ENCODE data around the gene CGNL1. TPM values are rescaled to one million over a fixed set of nuclear protein-coding genes. Genes with fewer than 3 reads are reported as not detected.

The CGNL1 gene
- total RNA-seq, 1 donor from 2014 or later = 3.0 TPM

DNA sequence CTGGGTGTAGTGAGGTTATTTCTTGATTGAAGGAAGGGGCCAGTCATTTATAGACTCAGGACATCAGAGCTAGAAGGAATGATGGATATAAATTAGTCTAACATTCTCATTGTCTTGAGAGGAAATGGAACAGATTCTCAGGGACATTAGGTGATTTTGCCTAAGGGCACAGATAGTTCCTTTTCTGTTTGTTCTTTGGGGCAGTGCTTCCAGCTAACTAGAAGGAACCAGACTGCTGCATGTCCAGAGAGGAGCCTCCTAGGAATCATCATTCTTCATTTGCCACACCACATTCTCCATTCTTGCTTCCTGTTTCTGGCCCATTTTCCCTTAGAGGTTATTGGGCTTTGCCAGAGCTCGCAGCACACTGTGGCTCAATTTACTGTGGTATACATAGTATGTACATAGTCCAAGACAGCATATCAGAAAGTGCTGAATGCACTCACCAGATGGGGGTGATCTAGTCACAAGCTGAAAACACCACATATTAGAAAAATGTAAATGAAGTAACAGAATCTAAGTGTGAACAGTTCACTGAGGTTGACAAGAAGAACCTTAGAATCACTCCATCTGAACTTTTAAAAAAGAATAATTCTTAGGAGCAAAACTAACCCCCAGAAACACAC lies 152.7 kb downstream of the CGNL1 start:
- peaks cover 25% of the 10 kb centered on the region for H3K4me1 ChIP-seq
- H3K9ac ChIP-seq = no peak overlapping the region
- Mint-ChIP-seq H3K36me3 (no peaks in the 10 kb centered on the region), H3K4me3 (no peak overlapping the region), H3K27ac (no peak overlapping the region), H3K27me3 (ENCODE audit: insufficient read depth, low read depth) (peaks cover 11% of the 10 kb centered on the region), H3K9me3 (no peaks in the 10 kb centered on the region), H3K4me1 (peaks cover 43% of the 10 kb centered on the region)
- H4K20me1 ChIP-seq (ENCODE audit: low read depth) = no peaks in the 10 kb centered on the region
- DNase-seq (ENCODE audit: low spot score) = no peak
- H2AFZ ChIP-seq (replicated peaks) = no peak overlapping the region
- no peaks in the 10 kb centered on the region for H3K79me2 ChIP-seq (ENCODE audit: low read depth)
- no peaks in the 10 kb centered on the region for H3K27me3 ChIP-seq
- H3K4me2 ChIP-seq = no peak overlapping the region
- H3F3A ChIP-seq (ENCODE audit: low read depth) = peaks cover 25% of the 10 kb centered on the region
- TF ChIP-seq EZH2phosphoT487 (IDR thresholded peaks at IDR 0.05) = no peak
- no peak for TF ChIP-seq CTCF (IDR thresholded peaks at IDR 0.05)
- TF ChIP-seq EZH2 (IDR thresholded peaks at IDR 0.05) = no peak
- no peak overlapping the region for H3K27ac ChIP-seq
- H3K4me3 ChIP-seq = no peak overlapping the region
- H3K9me3 ChIP-seq (ENCODE audit: low read depth) = no peaks in the 10 kb centered on the region
- H3K36me3 ChIP-seq = no peaks in the 10 kb centered on the region

DNA sequence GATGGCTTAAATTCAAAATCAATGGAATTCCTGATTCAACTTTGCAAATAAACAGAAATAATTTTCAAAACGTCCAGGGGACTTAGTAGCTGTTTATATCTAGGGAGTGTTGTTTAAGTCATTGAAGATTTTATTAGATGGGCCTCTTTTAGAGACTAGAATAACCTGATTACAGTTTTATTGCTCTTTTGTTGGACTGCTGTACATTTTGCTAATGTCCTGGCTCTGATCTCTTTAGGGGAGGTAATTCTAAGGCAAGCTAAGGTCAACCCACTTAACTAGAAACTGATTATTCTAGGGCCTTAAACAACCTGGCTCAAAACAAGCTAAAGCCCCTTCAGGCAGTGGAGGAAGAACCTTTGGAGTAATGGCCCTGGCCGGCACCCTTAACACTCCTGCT lies 153.4 kb downstream of the CGNL1 start:
- no peak for DNase-seq (ENCODE audit: low spot score)
- peaks cover 11% of the 10 kb centered on the region for H3K27me3 Mint-ChIP-seq (ENCODE audit: insufficient read depth, low read depth)
- H3K4me1 Mint-ChIP-seq = peaks cover 47% of the 10 kb centered on the region
- H3K4me3 Mint-ChIP-seq = no peak overlapping the region
- Histone ChIP-seq H3K4me2 (no peak overlapping the region), H3K79me2 (ENCODE audit: low read depth) (no peaks in the 10 kb centered on the region), H3K27ac (no peak overlapping the region), H3K27me3 (no peaks in the 10 kb centered on the region), H4K20me1 (ENCODE audit: low read depth) (no peaks in the 10 kb centered on the region), H3K4me1 (peaks cover 31% of the 10 kb centered on the region), H3K9ac (no peak overlapping the region), H3K9me3 (ENCODE audit: low read depth) (no peaks in the 10 kb centered on the region), H3F3A (ENCODE audit: low read depth) (peaks cover 25% of the 10 kb centered on the region), H2AFZ (replicated peaks) (no peak overlapping the region), H3K36me3 (no peaks in the 10 kb centered on the region), H3K4me3 (no peak overlapping the region)
- H3K9me3 Mint-ChIP-seq = no peaks in the 10 kb centered on the region
- TF ChIP-seq EZH2phosphoT487 (IDR thresholded peaks at IDR 0.05) = no peak
- no peak for TF ChIP-seq CTCF (IDR thresholded peaks at IDR 0.05)
- no peak for TF ChIP-seq EZH2 (IDR thresholded peaks at IDR 0.05)
- no peaks in the 10 kb centered on the region for H3K36me3 Mint-ChIP-seq
- H3K27ac Mint-ChIP-seq = no peak overlapping the region

DNA sequence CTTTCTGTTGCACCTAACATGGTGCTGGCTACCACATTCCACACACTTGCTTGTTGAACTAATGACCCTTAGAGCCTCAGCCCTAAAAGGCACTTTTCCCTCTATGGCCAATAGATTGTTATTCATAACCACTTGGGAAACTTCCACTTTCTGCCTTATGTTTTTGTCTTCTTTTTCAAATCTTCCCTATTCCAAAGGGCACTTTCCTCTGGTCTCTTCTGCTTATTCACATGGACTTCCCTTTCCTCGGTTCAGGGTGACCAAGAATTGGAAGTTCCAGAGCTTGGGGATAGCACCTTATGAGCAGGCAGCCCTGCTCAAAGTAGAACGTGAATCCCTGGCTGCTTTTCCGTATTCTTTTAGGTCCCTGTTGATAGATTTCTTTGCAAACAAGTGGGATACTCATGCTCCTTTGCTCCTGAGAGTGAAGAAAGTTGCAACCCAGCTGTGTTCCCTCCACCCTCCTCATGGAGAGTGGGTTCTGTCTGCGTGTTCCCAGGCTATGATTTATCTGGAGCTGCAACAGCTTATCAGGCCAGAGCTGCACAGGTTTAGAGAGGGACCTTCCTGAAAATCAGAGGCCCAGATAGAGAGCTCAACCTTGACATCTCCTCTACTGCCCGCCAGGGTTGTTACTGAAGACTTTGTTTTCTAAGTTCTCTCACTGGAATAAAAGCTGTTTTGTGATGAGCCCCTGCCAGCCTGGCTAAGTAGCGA lies 156.6 kb downstream of the CGNL1 start:
- Histone ChIP-seq H4K20me1 (ENCODE audit: low read depth) (no peaks in the 10 kb centered on the region), H3K4me2 (no peak overlapping the region), H3K79me2 (ENCODE audit: low read depth) (no peaks in the 10 kb centered on the region), H3K4me1 (peaks cover 45% of the 10 kb centered on the region), H3K9ac (no peak overlapping the region), H3K27me3 (no peaks in the 10 kb centered on the region), H3K4me3 (no peak overlapping the region), H3K36me3 (no peaks in the 10 kb centered on the region), H2AFZ (replicated peaks) (no peak overlapping the region), H3K27ac (no peak overlapping the region), H3K9me3 (ENCODE audit: low read depth) (no peaks in the 10 kb centered on the region), H3F3A (ENCODE audit: low read depth) (peaks cover 12% of the 10 kb centered on the region)
- H3K27ac Mint-ChIP-seq = no peak overlapping the region
- H3K36me3 Mint-ChIP-seq = no peaks in the 10 kb centered on the region
- peaks cover 17% of the 10 kb centered on the region for H3K27me3 Mint-ChIP-seq (ENCODE audit: insufficient read depth, low read depth)
- peaks cover 48% of the 10 kb centered on the region for H3K4me1 Mint-ChIP-seq
- no peaks in the 10 kb centered on the region for H3K9me3 Mint-ChIP-seq
- TF ChIP-seq EZH2phosphoT487 (IDR thresholded peaks at IDR 0.05) = no peak
- TF ChIP-seq CTCF (IDR thresholded peaks at IDR 0.05) = no peak
- TF ChIP-seq EZH2 (IDR thresholded peaks at IDR 0.05) = no peak
- DNase-seq (ENCODE audit: low spot score) = no peak
- no peak overlapping the region for H3K4me3 Mint-ChIP-seq
